CD4-positive, CD25-positive, alpha-beta regulatory T cell (primary cell): ENCODE data around the gene TLE3. TPM values are rescaled to one million over a fixed set of nuclear protein-coding genes. Genes with fewer than 3 reads are reported as not detected.

Experiments used
- ATAC-seq, 2 donors: fragments of 150-1000 bp; cut with Tn5 transposase; one replicate each; pipeline ENCODE4 v1.10.0; 2021; ENCODE audit warnings: low read depth in 2 of 2, moderate number of reproducible peaks in 2 of 2, moderate library complexity in 1 of 2
- DNase-seq, 3 donors: peaks; one replicate each; pipeline versions ENCODE4 v3.0.0 to v3.0.0-alpha.2; 2012 to 2022; ENCODE audit warnings: mixed read lengths in 1 of 3
- H3K27ac ChIP-seq: one replicate; pipeline ENCODE4 v1.7.0; 2013; ENCODE audit warnings: mild to moderate bottlenecking, low read length; ENCODE audit not compliant: insufficient read depth, poor library complexity, severe bottlenecking
- H3K27me3 ChIP-seq: one replicate; pipeline ENCODE4 v1.7.0; 2013; ENCODE audit warnings: low read length; ENCODE audit not compliant: control insufficient read depth, insufficient read depth
- H3K36me3 ChIP-seq: one replicate; pipeline ENCODE4 v1.7.0; 2013; ENCODE audit warnings: mild to moderate bottlenecking, low read length, moderate library complexity; ENCODE audit not compliant: control insufficient read depth, insufficient read depth
- H3K4me1 ChIP-seq: 2 replicates; pipeline ENCODE4 v1.7.0; 2013; ENCODE audit warnings: mild to moderate bottlenecking, low read length; ENCODE audit not compliant: insufficient read depth, control insufficient read depth, poor library complexity, severe bottlenecking
- H3K4me3 ChIP-seq: one replicate; pipeline ENCODE4 v1.7.0; 2013; ENCODE audit warnings: low read depth, mild to moderate bottlenecking, low read length, moderate library complexity
- H3K9me3 ChIP-seq, 2 experiments: 1 replicate in 1 of 2; 2 replicates in 1 of 2; pipeline ENCODE4 v1.7.0; 2013; ENCODE audit warnings: low read length in 2 of 2, mild to moderate bottlenecking in 1 of 2, moderate library complexity in 1 of 2; ENCODE audit not compliant: control insufficient read depth in 2 of 2
- H3K27ac Mint-ChIP-seq, 3 donors: one replicate each; pipeline ENCODE4 v1.8.0; 2020 to 2022; ENCODE audit warnings: mild to moderate bottlenecking in 3 of 3, mixed read lengths in 3 of 3, moderate library complexity in 2 of 3
- H3K27me3 Mint-ChIP-seq: one replicate; pipeline ENCODE4 v1.8.0; 2022; ENCODE audit warnings: mild to moderate bottlenecking, mixed read lengths
- H3K36me3 Mint-ChIP-seq: one replicate; pipeline ENCODE4 v1.8.0; 2020; ENCODE audit warnings: mixed read lengths
- H3K4me1 Mint-ChIP-seq, 4 donors: one replicate each; pipeline ENCODE4 v1.8.0; 2020 to 2022; ENCODE audit warnings: mixed read lengths in 4 of 4, mild to moderate bottlenecking in 1 of 4
- H3K4me3 Mint-ChIP-seq, 4 donors: one replicate each; pipeline ENCODE4 v1.8.0; 2020 to 2022; ENCODE audit warnings: mild to moderate bottlenecking in 4 of 4, mixed read lengths in 4 of 4, moderate library complexity in 3 of 4
- H3K9me3 Mint-ChIP-seq, 7 donors: one replicate each; pipeline ENCODE4 v1.8.0; 2020 to 2022; ENCODE audit warnings: mixed read lengths in 7 of 7, mild to moderate bottlenecking in 3 of 7, moderate library complexity in 2 of 7
- polyA plus RNA-seq, 4 donors: library from polyadenylated mRNA; unstranded; fragments of 300-500 nt; fragmentation: Illumina TruSeq; gene quantifications; one replicate each; pipeline ENCODE4 v1.2.3, GENCODE V29; 2021
- total RNA-seq: library from RNA; stranded (reverse); gene quantifications from one replicate; pipeline ENCODE4 v1.2.3, GENCODE V29; 2022

TLE3 gene
- total and polyA plus RNA-seq, 5 donors from 2014 or later, result 8.4 to 115 (median 12.7) TPM

DNA sequence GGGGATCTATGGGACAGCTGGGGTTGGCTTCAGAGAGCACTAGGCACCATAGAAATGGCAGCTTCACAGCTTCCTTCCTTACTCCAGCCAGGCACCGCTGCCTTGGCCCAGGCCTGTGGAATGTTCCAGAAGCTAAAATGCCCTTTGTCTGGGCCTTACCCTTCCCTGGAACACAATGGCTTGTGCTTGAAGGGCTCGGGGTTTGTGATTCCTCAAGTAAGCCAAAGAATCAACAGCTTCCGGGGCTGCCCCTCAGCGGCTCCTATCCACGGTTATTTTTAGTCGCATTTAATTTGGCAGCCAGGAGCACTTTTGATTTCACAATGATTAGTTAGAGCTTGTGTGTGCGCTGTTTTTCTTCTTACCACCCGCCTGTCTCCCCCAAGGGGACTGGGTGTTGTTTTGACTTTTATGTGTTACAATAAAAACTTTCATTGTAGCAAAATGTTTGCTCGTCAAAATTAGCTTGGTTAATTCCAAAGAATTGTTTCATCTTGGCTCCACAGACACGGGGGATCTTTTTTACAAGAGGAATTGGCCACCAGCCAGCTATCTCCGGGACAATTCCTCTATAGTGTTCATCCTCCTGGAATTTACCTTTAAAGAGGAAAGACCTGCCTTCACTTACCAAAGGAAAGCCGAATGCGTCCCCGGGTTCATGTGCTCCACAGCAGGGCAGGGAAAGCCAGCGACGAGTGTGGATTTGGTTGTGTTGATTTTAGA, 73.8 kb downstream of the TLE3 start:
- Histone ChIP-seq H3K4me1 (peaks cover 11% of the 10 kb centered on the region), H3K36me3 (no peaks in the 10 kb centered on the region), H3K9me3 (no peaks in the 10 kb centered on the region), H3K27ac (no peak overlapping the region), H3K4me3 (no peak overlapping the region), H3K27me3 (no peaks in the 10 kb centered on the region)
- Mint-ChIP-seq H3K4me1 (peaks cover 0 to 15% (median 7%) of the 10 kb centered on the region in 4 donors), H3K4me3 (no peak overlapping the region), H3K36me3 (no peaks in the 10 kb centered on the region), H3K27me3 (peaks cover 6% of the 10 kb centered on the region), H3K27ac (peak overlapping the region in 1 of 3 donors; percentile 82), H3K9me3 (peaks cover 0 to 1% (median 0%) of the 10 kb centered on the region in 7 donors)
- ATAC-seq (no peak), DNase-seq (no peak)

- H3K27ac ChIP-seq, result no peak overlapping the region
Measured at GRCh38 chr15:70023064-70023768, 74.5 kb downstream of the TLE3 start.

GRCh38 chr15:70020229-70020628, 77.5 kb downstream of the TLE3 start:
- ATAC-seq (no peak), DNase-seq (no peak)
- Mint-ChIP-seq H3K4me1 (peaks cover 0 to 17% (median 7%) of the 10 kb centered on the region in 4 donors), H3K27ac (no peak overlapping the region), H3K4me3 (no peak overlapping the region), H3K27me3 (peaks cover 11% of the 10 kb centered on the region), H3K36me3 (no peaks in the 10 kb centered on the region), H3K9me3 (peaks cover 0 to 10% (median under 1%) of the 10 kb centered on the region in 7 donors)
- Histone ChIP-seq H3K27ac (no peak overlapping the region), H3K4me1 (peaks cover 11% of the 10 kb centered on the region), H3K27me3 (no peaks in the 10 kb centered on the region), H3K9me3 (no peaks in the 10 kb centered on the region), H3K36me3 (no peaks in the 10 kb centered on the region), H3K4me3 (no peak overlapping the region)

More at GRCh38 chr15:70023064-70023768, 74.5 kb downstream of the TLE3 start:
- Mint-ChIP-seq H3K27me3 (peaks cover 6% of the 10 kb centered on the region), H3K27ac (peak overlapping the region; percentile 43 to 82 (median 81)), H3K36me3 (no peaks in the 10 kb centered on the region), H3K4me3 (peak overlapping the region in 1 of 4 donors; percentile 21), H3K4me1 (peaks cover 0 to 15% (median 7%) of the 10 kb centered on the region in 4 donors), H3K9me3 (peaks cover 0 to 1% (median 0%) of the 10 kb centered on the region in 7 donors)
- Histone ChIP-seq H3K4me1 (peaks cover 11% of the 10 kb centered on the region), H3K9me3 (no peaks in the 10 kb centered on the region), H3K36me3 (no peaks in the 10 kb centered on the region), H3K27me3 (no peaks in the 10 kb centered on the region), H3K4me3 (no peak overlapping the region)
- DNase-seq (peak; percentile 31 to 83 (median 60)), ATAC-seq (peak; percentile 92 to 96)

DNA sequence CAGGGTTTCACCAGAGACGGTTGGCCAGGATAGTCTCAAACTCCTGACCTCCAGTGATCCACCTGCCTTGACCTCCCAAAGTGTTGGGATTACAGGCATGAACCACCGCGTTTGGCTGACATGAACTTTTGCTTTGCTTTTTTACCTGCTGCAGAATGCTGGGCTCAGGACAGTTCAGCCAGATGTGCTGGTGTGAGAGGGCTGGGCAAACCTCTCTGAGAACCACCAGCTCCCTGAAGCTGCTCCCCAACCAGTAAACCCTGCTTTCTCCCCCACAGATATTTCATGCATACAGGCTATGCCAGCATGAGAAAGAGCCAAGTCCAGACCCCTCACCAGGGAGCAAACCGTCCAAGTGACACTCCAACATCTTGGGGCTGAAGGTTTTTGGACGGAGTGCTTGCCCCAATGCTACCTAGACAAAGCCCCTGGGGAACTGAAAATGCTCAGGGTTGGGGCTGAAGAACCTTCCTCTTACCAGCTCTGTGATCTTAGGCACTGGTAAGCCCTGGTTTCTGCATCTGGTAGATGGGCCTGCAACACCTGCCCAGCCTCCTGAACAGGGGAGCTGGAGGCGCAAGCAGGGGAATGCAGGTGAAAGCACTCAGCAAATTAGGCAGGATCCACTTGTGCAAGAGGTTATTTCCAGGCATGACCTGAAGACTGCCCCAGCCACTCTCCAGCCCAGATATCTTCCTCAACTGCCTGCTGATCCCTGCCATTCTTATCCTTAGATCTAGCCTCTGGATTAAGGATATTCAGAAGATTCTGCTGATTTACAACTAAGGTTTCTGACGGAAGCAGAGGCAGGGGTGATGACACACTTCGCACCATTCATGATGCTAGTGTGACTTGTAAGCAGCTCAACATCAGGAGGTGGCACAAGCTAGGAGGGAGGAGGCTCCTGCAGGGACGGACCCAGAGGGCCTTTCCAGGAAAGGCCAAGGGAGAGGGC, 78.8 kb downstream of the TLE3 start:
- Histone ChIP-seq H3K9me3 (no peaks in the 10 kb centered on the region), H3K4me3 (no peak overlapping the region), H3K27me3 (no peaks in the 10 kb centered on the region), H3K36me3 (no peaks in the 10 kb centered on the region), H3K4me1 (peaks cover 9% of the 10 kb centered on the region), H3K27ac (no peak overlapping the region)
- Mint-ChIP-seq H3K27me3 (peaks cover 14% of the 10 kb centered on the region), H3K4me3 (no peak overlapping the region), H3K9me3 (peaks cover 0 to 10% (median 0%) of the 10 kb centered on the region in 7 donors), H3K27ac (peak overlapping the region in 1 of 3 donors; percentile 38), H3K36me3 (no peaks in the 10 kb centered on the region), H3K4me1 (peaks cover 0 to 16% (median 7%) of the 10 kb centered on the region in 4 donors)
- ATAC-seq (no peak), DNase-seq (no peak)

DNA sequence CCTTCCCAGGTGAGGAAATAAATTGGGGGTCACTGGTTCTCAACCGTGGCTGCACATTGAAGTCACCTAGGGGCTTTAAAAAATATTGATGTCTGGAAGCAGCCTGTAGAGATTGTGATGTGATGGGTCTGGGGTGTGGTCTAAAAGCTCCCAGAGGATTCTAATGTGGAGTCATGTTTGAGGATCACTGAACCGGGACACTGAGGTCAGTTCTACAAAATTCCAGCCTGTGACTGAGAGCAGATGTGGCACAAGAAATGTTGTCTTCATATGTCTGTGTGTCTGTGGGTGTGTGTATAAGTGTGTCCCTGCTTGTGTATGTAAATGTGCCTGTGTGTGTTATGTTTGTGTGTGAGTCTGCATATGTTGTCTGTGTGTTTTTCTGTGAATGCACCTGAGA, 79.9 kb downstream of the TLE3 start:
- H3K9me3 Mint-ChIP-seq, result peaks cover 0 to 10% (median 0%) of the 10 kb centered on the region in 7 donors
- Histone ChIP-seq H3K9me3 (no peaks in the 10 kb centered on the region), H3K4me3 (no peak overlapping the region), H3K27me3 (no peaks in the 10 kb centered on the region), H3K4me1 (no peaks in the 10 kb centered on the region), H3K27ac (no peak overlapping the region), H3K36me3 (no peaks in the 10 kb centered on the region)
- H3K4me3 Mint-ChIP-seq, result no peak overlapping the region
- H3K27me3 Mint-ChIP-seq, result peaks cover 20% of the 10 kb centered on the region
- peaks cover 0 to 5% (median under 1%) of the 10 kb centered on the region in 4 donors for H3K4me1 Mint-ChIP-seq
- no peak for DNase-seq
- no peak for ATAC-seq
- H3K27ac Mint-ChIP-seq, result peak overlapping the region in 1 of 3 donors; percentile 11
- H3K36me3 Mint-ChIP-seq, result no peaks in the 10 kb centered on the region

DNA sequence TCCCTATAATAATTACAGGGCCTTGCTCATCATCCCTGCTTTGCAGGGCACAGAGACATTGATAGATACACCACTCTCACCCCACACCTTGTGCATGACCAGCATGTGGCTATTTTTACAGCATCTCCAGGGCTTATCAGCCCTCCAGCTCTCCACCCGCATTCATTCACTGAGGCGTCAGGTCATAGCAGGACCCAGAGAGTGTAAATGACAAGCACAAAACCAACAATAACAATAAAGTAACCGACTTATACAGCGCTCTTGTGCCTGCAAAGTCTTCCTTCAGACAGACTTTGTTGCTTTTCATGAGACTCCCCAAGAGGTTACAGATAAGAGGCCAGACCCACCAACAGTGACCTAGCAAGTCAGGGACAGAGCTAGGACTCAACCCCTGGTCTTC, 80.7 kb downstream of the TLE3 start:
- no peaks in the 10 kb centered on the region for H3K9me3 ChIP-seq
- ATAC-seq, result no peak
- H3K27ac ChIP-seq, result no peak overlapping the region
- no peaks in the 10 kb centered on the region for H3K27me3 ChIP-seq
- peaks cover 0 to 2% (median 0%) of the 10 kb centered on the region in 4 donors for H3K4me1 Mint-ChIP-seq
- H3K4me3 ChIP-seq, result no peak overlapping the region
- H3K9me3 Mint-ChIP-seq, result peaks cover 0 to 10% (median 0%) of the 10 kb centered on the region in 7 donors
- H3K4me1 ChIP-seq, result no peaks in the 10 kb centered on the region
- peaks cover 24% of the 10 kb centered on the region for H3K27me3 Mint-ChIP-seq
- no peak for DNase-seq
- H3K36me3 Mint-ChIP-seq, result no peaks in the 10 kb centered on the region
- no peak overlapping the region for H3K4me3 Mint-ChIP-seq
- H3K36me3 ChIP-seq, result no peaks in the 10 kb centered on the region
- H3K27ac Mint-ChIP-seq, result peak overlapping the region in 1 of 3 donors; percentile 56

GRCh38 chr15:70016511-70016994, 81.2 kb downstream of the TLE3 start:
- Mint-ChIP-seq H3K4me3 (no peak overlapping the region), H3K36me3 (no peaks in the 10 kb centered on the region), H3K27me3 (peaks cover 24% of the 10 kb centered on the region), H3K4me1 (peaks cover 0 to 2% (median 0%) of the 10 kb centered on the region in 4 donors), H3K27ac (no peak overlapping the region), H3K9me3 (peaks cover 0 to 10% (median 0%) of the 10 kb centered on the region in 7 donors)
- no peaks in the 10 kb centered on the region for H3K27me3 ChIP-seq
- ATAC-seq (no peak), DNase-seq (no peak)
- no peaks in the 10 kb centered on the region for H3K9me3 ChIP-seq
- H3K27ac ChIP-seq, result no peak overlapping the region
- H3K4me3 ChIP-seq, result no peak overlapping the region
- H3K36me3 ChIP-seq, result no peaks in the 10 kb centered on the region
- H3K4me1 ChIP-seq, result no peaks in the 10 kb centered on the region
